ENCODE measurements around the gene KDM4B.

GRCh38 chr19:4990306-4990705, 21.4 kb downstream of the KDM4B start:
- TF ChIP-seq EZH2 (IDR thresholded peaks at IDR 0.05; ENCODE audit: low read length, missing control alignments) (no peak), CTCF (conservative IDR thresholded peaks at IDR 0.05 in 1 of 2, IDR thresholded peaks at IDR 0.05 in 1 of 2; ENCODE audit: low read depth in 1 of 2, low read length in 2 of 2) (no peak)
